ENCODE measurements around the gene ERC2.

GRCh38 chr3:56357266-56357665, 111.0 kb downstream of the ERC2 start:
- TF ChIP-seq ARNTL (CRISPR knock-in tag; IDR thresholded peaks at IDR 0.05; ENCODE audit: borderline replicate concordance, low read depth): no peak
- no peak for TF ChIP-seq PATZ1 (CRISPR knock-in tag; IDR thresholded peaks at IDR 0.05; ENCODE audit: borderline replicate concordance)
- TF ChIP-seq ZNF565 (CRISPR knock-in tag; conservative IDR thresholded peaks at IDR 0.05; ENCODE audit: low read depth): no peak
- no peak for TF ChIP-seq RARB (CRISPR knock-in tag; IDR thresholded peaks at IDR 0.05)
- no peak for TF ChIP-seq TSHZ2 (CRISPR knock-in tag; IDR thresholded peaks at IDR 0.05)
- TF ChIP-seq ZNF70 (CRISPR knock-in tag; IDR thresholded peaks at IDR 0.05): no peak
- no peak for TF ChIP-seq OSR1 (CRISPR knock-in tag; IDR thresholded peaks at IDR 0.05)
- TF ChIP-seq CSRNP3 (CRISPR knock-in tag; IDR thresholded peaks at IDR 0.05): no peak
- TF ChIP-seq ZFP3 (CRISPR knock-in tag; IDR thresholded peaks at IDR 0.05): no peak
- no peak for TF ChIP-seq CSDC2 (CRISPR knock-in tag; IDR thresholded peaks at IDR 0.05)
- no peak for TF ChIP-seq POU6F1 (CRISPR knock-in tag; IDR thresholded peaks at IDR 0.05; ENCODE audit: borderline replicate concordance, low read depth)
- TF ChIP-seq BACH2 (CRISPR knock-in tag; IDR thresholded peaks at IDR 0.05; ENCODE audit: borderline replicate concordance): no peak
- no peak for TF ChIP-seq CREB5 (CRISPR knock-in tag; IDR thresholded peaks at IDR 0.05; ENCODE audit: low read depth)

Data from SK-N-SH treated with all-trans-retinoic acid at 6 μM for 48 hours (cell line).